HepG2 (cell line): ENCODE results near the gene MPV17L2. TPM values are rescaled to one million over a fixed set of nuclear protein-coding genes. Genes with fewer than 3 reads are reported as not detected.

Source experiments
- CBFB ChIP-seq: sonication (generic); formaldehyde crosslinking; IDR thresholded peaks from 2 replicates; pipeline ENCODE4 v1.4.0; 2020; ENCODE audit warnings: missing genetic modification reagents
- EED ChIP-seq: sonication (generic); formaldehyde crosslinking; IDR thresholded peaks from 2 replicates; pipeline ENCODE4 v1.5.0; 2020; ENCODE audit warnings: mild to moderate bottlenecking, missing genetic modification reagents
- EP300 ChIP-seq, 3 experiments: sonication (generic) in 1 of 3; formaldehyde crosslinking in 1 of 3; IDR thresholded peaks; 2 replicates each; pipeline versions ENCODE4 v1.5.1 to v1.6.1; 2011 to 2020; ENCODE audit warnings: low read depth in 2 of 3, low read length in 2 of 3, borderline replicate concordance in 1 of 3, improper control_type of control experiment in 1 of 3, mild to moderate bottlenecking in 1 of 3, missing genetic modification reagents in 1 of 3, moderate library complexity in 1 of 3
- ESRRA ChIP-seq: sonication (generic); formaldehyde crosslinking; IDR thresholded peaks from 2 replicates; pipeline ENCODE4 v1.5.1; 2020; ENCODE audit warnings: mild to moderate bottlenecking, low read depth, missing genetic modification reagents
- HNF4G ChIP-seq, 2 experiments: sonication (generic) in 1 of 2; formaldehyde crosslinking in 1 of 2; IDR thresholded peaks; 2 replicates each; pipeline versions ENCODE4 v1.4.0 to v1.6.1; 2011 to 2020; ENCODE audit warnings: borderline replicate concordance in 2 of 2, low read depth in 2 of 2, mild to moderate bottlenecking in 2 of 2, low read length in 1 of 2, missing genetic modification reagents in 1 of 2, moderate library complexity in 1 of 2
- HNRNPH1 ChIP-seq: fragments of 200-400 bp; formaldehyde crosslinking; optimal IDR thresholded peaks from 2 replicates; pipeline ENCODE3; 2017; ENCODE audit warnings: mild to moderate bottlenecking, low read depth, low read length
- JDP2 ChIP-seq: sonication (generic); formaldehyde crosslinking; IDR thresholded peaks from 2 replicates; pipeline ENCODE4 v1.8.1; 2022; ENCODE audit warnings: missing genetic modification reagents, borderline replicate concordance
- MAFF ChIP-seq: IDR thresholded peaks from 2 replicates; pipeline ENCODE4 v1.6.1; 2011; ENCODE audit warnings: low read depth, low read length, improper control_type of control experiment
- NCOA2 ChIP-seq: sonication (generic); formaldehyde crosslinking; IDR thresholded peaks from 2 replicates; pipeline ENCODE4 v1.8.0; 2022; ENCODE audit warnings: inconsistent platforms
- NFIB ChIP-seq: sonication (generic); formaldehyde crosslinking; IDR thresholded peaks from 2 replicates; pipeline ENCODE4 v1.9.0; 2021; ENCODE audit warnings: missing genetic modification reagents, mild to moderate bottlenecking, borderline replicate concordance
- PBX2 ChIP-seq: IDR thresholded peaks from 2 replicates; pipeline ENCODE4 v1.6.1; 2016; ENCODE audit warnings: control low read depth
- RAD51 ChIP-seq: fragments of 450-650 bp; IDR thresholded peaks from 2 replicates; pipeline ENCODE4 v1.6.1; 2016; ENCODE audit warnings: borderline replicate concordance
- SP2 ChIP-seq: sonication (generic); formaldehyde crosslinking; IDR thresholded peaks from 2 replicates; pipeline ENCODE4 v1.5.1; 2020; ENCODE audit warnings: mild to moderate bottlenecking, missing genetic modification reagents
- SRSF9 ChIP-seq: fragments of 200-400 bp; formaldehyde crosslinking; IDR thresholded peaks from 2 replicates; pipeline ENCODE4 v1.6.1; 2018; ENCODE audit warnings: borderline replicate concordance, mild to moderate bottlenecking, low read depth, low read length; ENCODE audit not compliant: insufficient read depth, poor library complexity, severe bottlenecking
- ZFP91 ChIP-seq: sonication (generic); formaldehyde crosslinking; IDR thresholded peaks from 2 replicates; pipeline ENCODE4 v1.9.0; 2022; ENCODE audit warnings: missing genetic modification reagents, mild to moderate bottlenecking, borderline replicate concordance
- ZNF24 ChIP-seq: fragments of 450-650 bp; IDR thresholded peaks from 2 replicates; pipeline ENCODE4 v1.6.1; 2017; ENCODE audit warnings: antibody characterized with exemption, mild to moderate bottlenecking
- ZNF331 ChIP-seq: sonication (generic); formaldehyde crosslinking; IDR thresholded peaks from 2 replicates; pipeline ENCODE4 v1.4.0; 2020; ENCODE audit warnings: missing genetic modification reagents
- ZNF619 ChIP-seq: sonication (generic); formaldehyde crosslinking; IDR thresholded peaks from 2 replicates; pipeline ENCODE4 v1.4.0; 2020; ENCODE audit warnings: mild to moderate bottlenecking, missing genetic modification reagents
- ZNF749 ChIP-seq: sonication (generic); formaldehyde crosslinking; IDR thresholded peaks from 2 replicates; pipeline ENCODE4 v1.8.0; 2022; ENCODE audit warnings: mild to moderate bottlenecking, missing genetic modification reagents, moderate library complexity, borderline replicate concordance
- ZNF839 ChIP-seq: sonication (generic); formaldehyde crosslinking; IDR thresholded peaks from 2 replicates; pipeline ENCODE4 v1.4.0; 2020; ENCODE audit warnings: missing genetic modification reagents, mild to moderate bottlenecking, borderline replicate concordance
- polyA plus RNA-seq, 8 experiments: library from polyadenylated mRNA; depleted of rRNA in 3 of 8; stranded (reverse) in 7 of 8; unstranded in 1 of 8; fragments of >200 nt; fragmentation: Illumina TruSeq in 4 of 8; extraction: Trizol in 4 of 8; gene quantifications; 2 replicates each; pipeline versions ENCODE4 v1.2.1 to v1.2.3, GENCODE V29; 2011 to 2016; ENCODE audit warnings: low read depth in 4 of 8, missing spikeins in 1 of 8, mixed read lengths in 1 of 8; ENCODE audit not compliant: insufficient read depth in 1 of 8
- total RNA-seq, 5 experiments: library from RNA; depleted of rRNA; stranded (reverse); fragments of >200 nt; fragmentation: Illumina TruSeq; extraction: Trizol; gene quantifications; 2 replicates each; pipeline ENCODE4 v1.2.3, GENCODE V29; 2016; ENCODE audit warnings: low read depth in 1 of 5
- TF ChIP-seq, protein P1 (sequence below): sonication (generic); formaldehyde crosslinking; IDR thresholded peaks from 2 replicates; pipeline ENCODE4 v1.8.1; 2022; ENCODE audit warnings: mild to moderate bottlenecking, missing genetic modification reagents
- TF ChIP-seq, protein P2 (sequence below): sonication (generic); formaldehyde crosslinking; IDR thresholded peaks from 2 replicates; pipeline ENCODE4 v1.4.0; 2020; ENCODE audit warnings: missing genetic modification reagents
- TF ChIP-seq, protein P3 (sequence below): sonication (generic); formaldehyde crosslinking; IDR thresholded peaks from 2 replicates; pipeline ENCODE4 v1.5.0; 2020; ENCODE audit warnings: missing genetic modification reagents

MPV17L2 gene
- total and polyA plus RNA-seq, 2 of the 13 experiments (the other 11 are each of a cell fraction or from before 2014, with no cell fraction given), result 13.6 to 16.7 TPM

DNA sequence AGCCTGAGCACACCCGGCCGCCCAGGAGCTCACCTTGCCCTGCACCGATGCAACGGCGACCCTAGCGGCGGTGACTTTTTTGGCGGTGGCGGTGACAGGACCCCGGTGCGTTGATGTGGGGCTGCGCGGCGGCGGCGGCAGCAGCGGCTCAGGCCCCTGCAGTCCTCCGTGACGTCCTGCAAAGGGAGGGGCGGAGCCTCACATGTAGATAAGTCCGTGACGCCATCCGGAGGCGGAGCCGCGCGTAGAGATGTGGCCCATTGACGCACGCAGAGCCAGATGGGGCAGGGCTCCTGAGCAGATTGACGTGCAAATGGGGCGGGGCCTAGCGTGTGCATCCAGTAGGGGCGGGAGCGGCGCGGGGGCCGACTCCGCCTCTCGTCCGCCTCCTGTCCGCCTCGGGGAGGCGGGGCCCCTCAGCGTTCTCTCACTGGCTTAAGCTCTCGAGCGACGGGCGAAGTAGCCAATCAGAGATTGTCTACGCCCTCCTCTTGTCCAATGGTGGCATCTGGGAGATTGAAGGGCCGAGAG is 10.9 kb downstream of the MPV17L2 start, which contains the start of gene RAB3A (continued):
- TF ChIP-seq PBX2 (CRISPR knock-in tag) (peak; percentile 98), JDP2 (CRISPR knock-in tag) (no peak), NFIB (CRISPR knock-in tag) (no peak), HNRNPH1 (no peak), MAFF (no peak), SP2 (CRISPR knock-in tag) (peak; percentile 99), ZNF24 (no peak), ZNF749 (no peak), SRSF9 (no peak), CBFB (CRISPR knock-in tag) (no peak), ZNF331 (CRISPR knock-in tag) (0 out of 2 replicates have a peak, but pooled peaks have one; percentile 50), RAD51 (no peak), EED (CRISPR knock-in tag) (no peak), ZNF619 (CRISPR knock-in tag) (no peak), HNF4G (IDR thresholded peaks at IDR 0.05; ENCODE audit: borderline replicate concordance, low read depth, low read length) (no peak), HNF4G (CRISPR knock-in tag; IDR thresholded peaks at IDR 0.05; ENCODE audit: borderline replicate concordance, low read depth) (no peak), ESRRA (CRISPR knock-in tag) (no peak), EP300 (IDR thresholded peaks at IDR 0.05; ENCODE audit: low read depth in 2 of 2, low read length in 2 of 2) (no peak), EP300 (CRISPR knock-in tag; IDR thresholded peaks at IDR 0.05; ENCODE audit: borderline replicate concordance) (no peak), ZNF839 (CRISPR knock-in tag) (no peak), ZFP91 (no peak; the same call in 1 of the 2 replicates), NCOA2 (CRISPR knock-in tag) (no peak)
- TF ChIP-seq, protein P1, sequence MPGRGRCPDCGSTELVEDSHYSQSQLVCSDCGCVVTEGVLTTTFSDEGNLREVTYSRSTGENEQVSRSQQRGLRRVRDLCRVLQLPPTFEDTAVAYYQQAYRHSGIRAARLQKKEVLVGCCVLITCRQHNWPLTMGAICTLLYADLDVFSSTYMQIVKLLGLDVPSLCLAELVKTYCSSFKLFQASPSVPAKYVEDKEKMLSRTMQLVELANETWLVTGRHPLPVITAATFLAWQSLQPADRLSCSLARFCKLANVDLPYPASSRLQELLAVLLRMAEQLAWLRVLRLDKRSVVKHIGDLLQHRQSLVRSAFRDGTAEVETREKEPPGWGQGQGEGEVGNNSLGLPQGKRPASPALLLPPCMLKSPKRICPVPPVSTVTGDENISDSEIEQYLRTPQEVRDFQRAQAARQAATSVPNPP, result no peak
- TF ChIP-seq, protein P2, sequence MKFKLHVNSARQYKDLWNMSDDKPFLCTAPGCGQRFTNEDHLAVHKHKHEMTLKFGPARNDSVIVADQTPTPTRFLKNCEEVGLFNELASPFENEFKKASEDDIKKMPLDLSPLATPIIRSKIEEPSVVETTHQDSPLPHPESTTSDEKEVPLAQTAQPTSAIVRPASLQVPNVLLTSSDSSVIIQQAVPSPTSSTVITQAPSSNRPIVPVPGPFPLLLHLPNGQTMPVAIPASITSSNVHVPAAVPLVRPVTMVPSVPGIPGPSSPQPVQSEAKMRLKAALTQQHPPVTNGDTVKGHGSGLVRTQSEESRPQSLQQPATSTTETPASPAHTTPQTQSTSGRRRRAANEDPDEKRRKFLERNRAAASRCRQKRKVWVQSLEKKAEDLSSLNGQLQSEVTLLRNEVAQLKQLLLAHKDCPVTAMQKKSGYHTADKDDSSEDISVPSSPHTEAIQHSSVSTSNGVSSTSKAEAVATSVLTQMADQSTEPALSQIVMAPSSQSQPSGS (CRISPR knock-in tag), result 0 out of 2 replicates have a peak, but pooled peaks have one; percentile 0
- TF ChIP-seq, protein P3, sequence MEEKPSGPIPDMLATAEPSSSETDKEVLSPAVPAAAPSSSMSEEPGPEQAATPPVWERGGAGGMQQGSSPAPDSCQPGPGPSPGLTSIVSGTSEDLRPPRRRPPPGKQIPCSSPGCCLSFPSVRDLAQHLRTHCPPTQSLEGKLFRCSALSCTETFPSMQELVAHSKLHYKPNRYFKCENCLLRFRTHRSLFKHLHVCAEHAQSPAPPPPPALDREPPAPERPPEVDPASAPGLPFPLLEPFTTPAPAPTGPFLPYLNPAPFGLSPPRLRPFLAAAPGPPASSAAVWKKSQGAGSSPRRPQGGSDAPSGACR, result no peak
